NCI-H226 (cell line): ENCODE results near the gene IRF7.

Experiments used
- DNase-seq: peaks from one replicate; pipeline ENCODE4 v3.0.0-alpha.2; 2015

Gene IRF7

DNA sequence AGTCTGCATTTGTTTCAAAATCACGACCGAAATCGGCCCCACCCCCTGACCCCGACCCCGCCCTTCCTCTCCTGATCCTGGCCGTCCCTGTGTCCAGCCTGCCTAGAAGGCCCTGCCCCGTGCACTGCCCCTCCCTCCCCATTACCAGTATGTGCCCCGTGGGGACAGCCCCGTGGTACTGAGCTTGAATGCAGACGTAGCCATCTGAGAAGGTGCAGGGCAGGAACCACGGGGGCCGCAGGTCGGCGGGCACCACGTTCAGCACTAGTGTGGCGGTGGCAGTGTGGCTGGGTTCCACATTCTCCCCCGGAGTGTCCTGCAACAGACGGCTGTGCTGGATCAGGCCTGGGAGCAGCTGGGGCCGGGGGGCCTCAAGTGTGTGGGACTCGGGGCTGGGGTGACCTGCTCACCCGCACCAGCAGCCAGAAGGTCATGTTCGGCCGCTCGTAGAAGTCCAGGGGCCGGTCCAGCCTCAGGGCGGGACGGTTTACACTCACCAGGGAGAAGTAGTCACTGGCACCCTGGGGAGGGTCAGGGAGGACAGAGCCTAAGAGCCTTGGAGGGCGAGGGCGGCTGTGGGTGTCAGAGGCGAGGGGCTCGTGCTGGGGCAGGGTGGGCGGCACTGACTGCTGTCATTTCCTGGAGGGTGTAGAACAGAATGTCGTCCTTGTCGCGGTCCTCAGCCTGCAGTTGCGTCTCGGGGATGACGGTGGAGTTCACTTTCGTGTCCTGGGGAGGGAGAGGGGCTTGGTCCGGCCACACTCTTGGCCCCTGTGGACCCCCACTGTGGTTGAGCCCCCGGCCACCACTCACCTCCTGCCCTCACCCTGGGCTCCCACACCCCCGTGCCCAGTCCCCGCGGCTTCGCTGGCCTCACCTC is 5.4 kb upstream of the IRF7 start:
- DNase-seq = no peak

DNA sequence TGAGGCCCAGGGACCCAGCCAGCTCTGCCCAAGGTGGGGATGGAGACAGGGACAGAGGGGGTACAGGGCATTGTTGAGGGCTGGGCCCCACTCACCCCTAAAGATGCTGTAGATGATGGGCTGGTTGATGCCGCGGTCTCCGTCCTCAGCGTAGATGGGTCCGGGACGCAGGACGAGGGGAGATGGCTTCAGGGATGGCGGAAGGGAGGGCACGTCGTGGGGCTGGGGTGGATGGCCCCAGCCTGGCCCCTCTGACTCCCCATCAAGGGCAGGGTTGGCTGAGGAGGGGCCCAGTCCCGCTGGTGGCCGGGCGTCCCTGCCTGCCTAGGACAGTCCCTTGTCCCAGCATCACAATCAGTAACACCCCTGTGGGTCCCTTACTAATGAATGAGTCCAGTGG is 4.5 kb upstream of the IRF7 start:
- DNase-seq = no peak

DNA sequence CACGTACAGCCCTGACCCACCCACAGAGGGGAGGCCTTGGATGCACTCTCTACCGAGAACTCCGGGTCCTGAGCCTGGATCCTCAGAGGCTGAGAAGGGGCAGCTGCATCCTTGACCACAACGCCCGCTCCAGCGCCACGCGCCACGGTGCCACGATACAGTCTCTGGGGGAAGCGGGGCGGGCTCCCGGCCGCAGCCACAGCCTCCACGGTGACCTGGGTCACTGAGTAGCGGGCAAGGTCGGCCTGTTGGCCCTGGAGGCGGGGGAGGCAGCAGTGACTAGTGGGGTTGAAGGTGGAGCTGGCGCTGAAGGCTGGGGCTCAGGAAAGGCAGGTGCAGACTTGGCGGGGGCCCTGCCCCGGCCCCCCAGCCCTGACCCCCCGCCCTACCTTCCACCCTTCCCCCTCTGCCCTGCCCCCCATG is 3.9 kb upstream of the IRF7 start:
- no peak for DNase-seq

DNA sequence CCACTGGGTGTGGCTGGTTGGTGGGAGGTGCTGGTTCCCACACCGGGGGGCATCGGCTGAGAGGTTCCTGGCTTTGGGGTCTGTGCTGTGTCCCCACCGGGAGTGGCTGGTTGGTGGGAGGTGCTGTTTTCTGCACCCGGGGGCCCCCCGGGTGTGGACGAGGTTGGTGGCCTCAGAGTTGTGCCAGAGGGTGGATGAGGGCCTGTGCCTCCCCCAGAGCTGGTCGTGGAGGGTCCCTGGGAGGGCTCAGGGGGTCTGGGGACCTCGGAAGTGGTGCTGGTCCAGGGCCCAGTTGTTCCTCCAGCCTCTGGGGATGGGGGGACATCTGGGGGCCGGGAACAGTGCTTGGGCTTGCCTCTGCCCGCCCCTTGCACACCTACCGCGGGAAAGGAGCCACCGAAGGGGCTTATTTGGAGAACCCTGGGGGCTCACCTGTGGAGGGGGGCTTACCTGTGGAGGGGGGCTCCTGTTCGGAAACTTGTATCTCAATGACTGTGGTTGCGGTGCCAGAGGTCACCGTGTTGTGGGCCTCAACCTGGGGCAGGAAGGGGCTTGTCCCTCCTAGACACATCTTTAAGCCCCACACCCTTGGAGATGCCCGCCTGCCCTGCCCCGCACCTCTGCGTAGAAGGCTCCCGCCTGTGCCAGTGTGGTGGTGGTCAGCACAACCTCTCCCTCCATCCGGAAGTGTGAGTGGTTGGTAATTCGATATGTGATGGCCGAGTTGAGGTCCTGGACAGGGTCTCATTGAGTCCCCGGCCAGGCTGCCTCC is 3.3 kb upstream of the IRF7 start:
- DNase-seq = no peak

DNA sequence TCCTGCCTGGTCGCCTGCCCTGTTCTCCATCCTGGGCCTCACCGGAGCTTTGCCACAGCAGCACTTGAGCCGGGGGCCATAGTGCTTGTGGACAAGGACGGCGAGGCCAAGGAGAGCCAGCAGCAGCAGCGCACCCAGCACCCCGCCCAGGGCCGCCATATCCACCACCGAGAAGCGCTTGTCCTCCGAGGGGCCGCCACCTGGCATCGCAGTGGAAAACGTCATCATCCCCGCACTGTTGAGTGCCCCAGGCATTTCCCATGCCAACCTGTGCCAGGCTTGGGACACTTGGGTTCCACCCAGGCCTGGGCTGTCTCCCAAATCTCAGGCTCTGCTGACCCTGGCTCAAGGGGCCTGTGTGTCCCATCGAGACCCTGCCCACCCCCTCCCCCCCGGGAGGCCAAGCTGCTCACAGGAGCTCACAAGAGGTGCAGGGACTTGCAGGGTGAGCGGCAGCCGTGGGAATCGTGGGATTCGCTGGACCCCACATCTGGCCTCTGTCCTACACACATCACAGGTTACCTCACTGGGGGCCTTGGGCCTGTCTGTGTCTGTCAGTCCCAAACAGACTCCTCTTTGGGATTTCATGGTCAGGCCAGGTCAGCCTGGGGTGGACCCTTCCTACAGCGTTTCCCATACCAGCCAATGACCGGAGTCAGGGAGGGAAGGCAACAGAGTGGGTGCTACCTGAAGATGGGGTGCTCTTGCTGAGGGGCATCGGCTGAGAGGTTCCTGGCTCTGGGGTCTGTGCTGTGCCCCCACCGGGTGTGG is 2.3 kb upstream of the IRF7 start:
- DNase-seq = no peak

DNA sequence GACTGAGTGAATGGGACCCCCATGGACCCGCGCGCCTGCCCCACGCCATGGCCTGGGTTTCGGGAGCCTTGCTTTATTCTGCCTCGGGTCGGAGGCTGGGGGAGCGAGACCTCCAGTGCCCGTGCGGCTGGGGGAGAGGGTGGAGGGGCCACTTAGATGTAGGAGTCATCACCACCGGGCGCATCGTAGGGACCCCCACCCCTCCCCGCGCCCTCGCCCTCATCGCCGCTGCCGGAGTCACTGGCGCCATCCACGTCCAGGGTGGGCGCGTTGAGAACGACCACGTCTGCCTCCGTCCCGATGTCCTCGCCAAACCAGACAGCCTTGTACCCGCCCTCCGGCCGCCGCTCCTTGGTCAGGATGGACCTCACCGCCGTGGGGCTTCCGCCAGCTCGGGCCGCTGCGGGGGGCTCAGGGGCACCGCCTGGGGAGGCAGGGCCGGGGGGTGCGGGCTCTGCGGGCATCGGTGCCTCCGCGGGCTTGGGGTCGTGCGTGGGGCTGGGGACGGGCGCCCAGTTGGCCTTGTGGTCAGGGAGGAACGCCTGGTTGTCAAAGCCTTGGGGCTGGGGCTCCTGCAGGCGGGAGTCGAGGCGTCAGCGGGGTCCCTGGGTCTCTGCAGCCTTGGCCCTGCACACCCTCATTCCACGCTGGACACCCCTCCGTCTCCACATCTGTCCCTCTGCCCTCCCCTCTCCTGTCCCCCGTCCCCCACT is 1.6 kb upstream of the IRF7 start:
- no peak for DNase-seq

DNA sequence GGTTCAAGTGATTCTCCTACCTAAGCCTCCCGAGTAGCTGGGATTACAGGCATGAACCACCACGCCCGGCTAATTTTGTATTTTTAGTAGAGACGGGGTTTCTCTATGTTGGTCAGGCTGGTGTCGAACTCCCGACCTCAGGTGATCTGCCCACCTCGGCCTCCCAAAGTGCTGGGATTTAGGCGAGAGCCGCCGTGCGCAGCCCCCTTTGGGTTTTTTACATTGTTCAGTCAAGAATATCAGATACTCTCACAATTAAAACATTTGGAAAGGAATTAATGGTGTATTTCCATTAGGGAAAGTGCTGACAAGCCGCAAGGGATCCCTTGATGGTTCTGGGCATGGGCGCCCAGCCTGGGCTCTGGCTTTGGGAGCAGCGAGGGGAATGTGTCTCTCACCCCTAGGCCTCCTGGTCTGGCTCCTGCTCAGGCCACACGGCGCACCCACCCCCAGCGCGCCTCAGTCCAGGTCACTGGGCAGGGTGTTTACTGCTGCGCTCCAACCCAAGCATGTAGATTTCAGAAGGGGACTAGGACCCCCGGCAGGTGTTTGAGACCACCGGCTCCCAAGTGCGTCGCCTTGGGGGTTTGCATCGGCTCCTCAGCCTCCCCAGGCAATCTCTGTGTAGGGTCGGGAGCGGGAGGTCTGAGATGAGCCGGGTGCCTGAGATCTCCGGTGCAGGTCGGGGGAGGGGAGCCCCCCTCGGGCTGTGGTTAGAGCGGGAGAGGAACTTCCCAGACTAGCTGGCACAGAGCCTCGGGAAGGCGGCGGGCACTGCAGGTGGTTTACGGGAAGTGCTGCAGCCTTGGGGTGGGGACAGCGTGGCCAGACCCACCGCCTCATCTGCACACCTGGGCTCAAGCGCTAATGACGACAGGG is 809 bp upstream of the IRF7 start:
- DNase-seq = no peak

DNA sequence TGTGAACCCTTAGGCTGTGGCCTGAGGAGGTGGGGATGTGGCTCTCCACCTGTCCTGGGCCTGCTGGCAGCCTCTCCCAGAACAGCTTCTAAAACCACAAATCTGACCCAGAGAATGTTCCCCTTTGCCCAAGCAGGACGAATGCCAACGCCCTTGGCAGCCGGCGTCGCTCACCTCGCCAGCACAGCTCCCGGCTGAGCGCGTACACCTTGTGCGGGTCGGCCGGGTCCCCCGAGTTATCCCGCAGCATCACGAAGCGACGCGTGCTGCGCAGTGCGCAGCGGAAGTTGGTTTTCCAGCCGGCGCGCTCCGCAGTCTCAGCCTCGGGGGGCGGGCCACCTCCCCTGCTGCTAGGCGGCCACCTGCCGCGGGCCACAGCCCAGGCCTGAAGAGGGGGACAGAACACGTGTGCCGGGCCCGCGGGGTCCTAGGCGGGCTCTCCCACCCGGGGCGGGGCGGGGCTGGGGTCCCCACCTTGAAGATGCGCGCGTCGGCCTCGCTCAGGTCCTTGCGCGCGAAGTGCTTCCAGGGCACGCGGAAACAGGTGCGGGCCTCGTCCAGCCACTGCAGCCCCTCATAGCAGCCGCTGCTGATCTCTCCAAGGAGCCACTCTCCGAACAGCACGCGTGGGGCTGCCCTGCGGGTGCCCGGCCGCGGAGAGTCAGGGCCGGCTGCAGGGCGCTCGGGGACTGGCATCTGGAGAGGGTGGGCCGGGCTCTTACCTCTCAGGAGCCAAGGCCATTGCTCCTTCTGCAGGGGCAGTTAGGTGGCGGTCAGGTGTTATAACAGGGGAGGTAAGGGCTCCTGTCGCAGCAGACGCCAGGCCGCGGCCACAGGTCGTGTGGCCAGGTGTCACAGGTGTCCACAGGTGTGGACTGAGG is 887 bp downstream of the IRF7 start:
- no peak for DNase-seq

DNA sequence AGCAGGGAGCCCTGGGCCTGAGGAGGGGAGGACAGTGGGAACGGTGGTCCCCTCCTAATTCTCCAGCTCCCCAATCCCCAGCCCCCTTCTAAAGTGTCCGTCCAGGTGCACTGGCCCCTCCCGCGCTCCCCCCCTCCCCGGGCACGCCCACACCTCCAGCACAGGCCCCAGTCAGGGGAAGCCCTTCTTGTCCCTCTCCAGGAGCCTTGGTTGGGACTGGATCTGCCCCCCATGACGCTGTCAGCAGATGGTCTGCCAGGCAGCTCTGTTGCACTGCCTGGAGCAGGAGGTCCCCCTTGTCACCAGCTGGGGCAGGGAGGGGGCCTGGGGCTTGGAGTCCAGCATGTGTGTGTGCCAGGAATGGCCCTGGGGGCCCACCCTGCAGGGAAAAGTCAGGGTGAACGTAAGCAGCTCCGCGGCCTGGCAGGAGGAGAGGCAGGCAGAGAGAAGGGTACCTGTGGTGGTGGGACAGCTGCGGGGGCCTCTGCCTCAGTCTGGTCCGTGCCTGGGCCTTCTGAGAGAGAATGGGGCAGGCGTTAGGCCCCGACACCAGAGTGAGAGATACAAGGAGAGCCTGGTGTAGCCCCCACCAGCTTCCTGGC is 1.6 kb downstream of the IRF7 start:
- DNase-seq = no peak

DNA sequence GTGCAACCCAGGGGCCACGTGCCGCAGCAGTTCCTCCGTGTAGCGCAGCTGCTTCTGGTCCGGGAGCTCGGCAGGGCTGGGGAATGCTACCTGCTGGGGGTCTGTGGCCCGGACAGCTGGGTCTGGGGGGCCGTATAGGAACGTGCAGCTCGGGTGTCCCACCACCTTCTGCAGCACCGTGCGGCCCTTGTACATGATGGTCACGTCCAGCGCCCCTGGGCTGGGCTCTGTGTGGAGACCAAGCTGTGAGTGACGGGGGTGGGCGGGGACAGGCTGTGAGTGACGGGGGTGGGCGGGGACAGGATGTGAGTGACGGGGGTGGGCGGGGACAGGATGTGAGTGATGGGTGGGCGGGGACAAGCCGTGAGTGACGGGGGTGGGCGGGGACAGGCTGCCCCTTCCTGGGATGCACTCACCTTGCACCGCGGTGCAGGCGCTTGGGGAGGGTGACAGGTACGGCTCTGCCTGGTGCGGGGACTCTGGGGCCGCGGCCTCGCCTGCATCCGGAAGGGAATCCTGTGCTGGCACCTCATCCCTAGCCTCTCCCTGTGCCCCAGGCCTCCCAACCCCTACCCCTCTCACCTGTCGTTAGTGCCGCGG is 2.3 kb downstream of the IRF7 start:
- peak; percentile 18 for DNase-seq

DNA sequence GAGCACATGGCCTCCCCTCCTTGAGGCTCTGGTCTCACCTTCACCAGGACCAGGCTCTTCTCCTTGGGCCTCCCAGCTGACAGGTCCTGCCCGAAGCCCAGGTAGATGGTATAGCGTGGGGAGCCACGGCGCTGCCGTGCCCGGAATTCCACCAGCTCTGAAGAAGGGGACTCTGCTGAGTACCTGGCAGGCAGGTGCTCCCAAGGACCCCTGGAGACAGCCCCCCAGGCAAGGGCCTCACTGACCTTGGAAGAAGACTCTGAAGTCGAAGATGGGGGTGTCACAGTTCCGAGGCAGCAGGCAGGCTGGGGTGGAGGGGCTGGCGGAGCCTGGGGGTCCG is 2.8 kb downstream of the IRF7 start:
- DNase-seq = no peak

DNA sequence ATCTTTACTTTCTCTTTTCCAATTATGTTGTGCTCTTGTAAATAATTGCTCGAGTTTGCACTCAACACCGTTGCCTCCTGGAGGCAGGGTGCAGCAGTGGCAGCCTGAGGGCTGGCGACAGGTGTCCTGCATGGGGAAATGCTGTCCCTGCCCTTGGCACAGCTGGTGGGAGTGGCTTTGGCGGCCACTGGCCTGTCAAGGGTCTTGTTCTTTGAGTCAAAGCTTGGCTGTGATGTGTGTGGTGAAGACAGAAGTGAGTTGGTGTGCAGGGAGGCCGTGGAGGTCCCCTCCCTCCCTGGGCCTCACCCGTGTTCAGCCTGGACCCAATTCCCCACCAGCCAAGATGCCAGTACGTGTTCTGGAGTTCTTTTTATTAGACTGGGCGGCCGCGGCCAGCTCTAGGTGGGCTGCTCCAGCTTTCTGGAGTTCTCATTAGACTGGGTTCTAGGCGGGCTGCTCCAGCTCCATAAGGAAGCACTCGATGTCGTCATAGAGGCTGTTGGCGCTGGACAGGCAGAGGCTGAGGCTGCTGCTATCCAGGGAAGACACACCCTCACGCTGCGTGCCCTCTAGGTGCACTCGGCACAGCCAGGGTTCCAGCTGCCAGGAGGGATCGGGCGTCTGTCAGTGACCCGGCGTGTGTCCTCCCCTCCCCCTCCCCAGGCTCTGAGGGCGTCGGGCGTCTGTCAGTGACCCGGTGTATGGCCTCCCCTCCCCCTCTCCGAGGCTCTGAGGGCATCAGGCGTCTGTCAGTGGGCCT is 3.4 kb downstream of the IRF7 start:
- DNase-seq = peak; percentile 16

DNA sequence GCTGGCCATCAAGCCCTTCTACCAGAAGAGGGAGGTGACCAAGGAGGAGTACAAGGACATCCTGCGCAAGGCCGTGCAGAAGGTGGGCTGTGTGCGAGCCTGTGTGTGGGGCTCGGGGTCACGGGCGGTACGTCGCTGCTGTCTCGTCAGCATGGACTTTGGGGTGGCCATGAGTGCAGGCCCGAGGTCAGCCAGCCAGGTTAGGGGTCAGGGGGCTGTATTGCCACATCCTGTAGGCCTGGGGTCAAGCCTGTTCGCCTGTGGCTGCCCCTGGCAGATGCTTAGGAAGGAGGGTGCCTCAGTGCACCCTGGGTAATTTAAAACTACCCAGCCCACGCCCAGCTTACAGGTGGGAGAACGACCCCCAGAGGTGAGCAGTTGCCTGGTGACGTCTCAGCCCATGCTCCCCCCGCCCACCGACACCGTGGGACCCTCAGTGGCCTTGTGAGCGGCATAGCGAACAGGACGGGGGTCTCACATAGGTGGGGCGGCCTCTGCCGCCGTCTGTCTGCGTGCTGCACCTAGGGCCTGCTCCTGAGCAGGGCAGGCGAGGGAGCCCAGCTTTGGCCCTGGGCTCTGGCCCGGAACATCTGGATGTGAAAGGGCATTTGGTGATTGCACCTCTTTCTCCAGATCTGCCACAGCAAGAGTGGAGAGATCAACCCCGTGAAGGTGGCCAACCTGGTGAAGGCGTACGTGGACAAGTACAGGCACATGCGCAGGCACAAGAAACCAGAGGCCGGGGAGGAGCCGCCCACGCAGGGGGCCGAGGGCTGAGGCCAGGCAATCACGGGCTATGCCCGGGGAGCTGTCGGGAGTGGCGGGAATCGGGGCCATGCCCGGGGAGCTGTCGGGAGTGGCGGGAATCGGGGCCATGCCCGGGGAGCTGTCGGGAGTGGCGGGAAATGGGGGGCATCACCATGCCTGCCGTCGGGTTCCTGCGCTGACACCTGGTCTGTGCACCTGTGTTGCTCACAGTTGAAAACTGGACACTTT is 4.5 kb downstream of the IRF7 start:
- DNase-seq = no peak

DNA sequence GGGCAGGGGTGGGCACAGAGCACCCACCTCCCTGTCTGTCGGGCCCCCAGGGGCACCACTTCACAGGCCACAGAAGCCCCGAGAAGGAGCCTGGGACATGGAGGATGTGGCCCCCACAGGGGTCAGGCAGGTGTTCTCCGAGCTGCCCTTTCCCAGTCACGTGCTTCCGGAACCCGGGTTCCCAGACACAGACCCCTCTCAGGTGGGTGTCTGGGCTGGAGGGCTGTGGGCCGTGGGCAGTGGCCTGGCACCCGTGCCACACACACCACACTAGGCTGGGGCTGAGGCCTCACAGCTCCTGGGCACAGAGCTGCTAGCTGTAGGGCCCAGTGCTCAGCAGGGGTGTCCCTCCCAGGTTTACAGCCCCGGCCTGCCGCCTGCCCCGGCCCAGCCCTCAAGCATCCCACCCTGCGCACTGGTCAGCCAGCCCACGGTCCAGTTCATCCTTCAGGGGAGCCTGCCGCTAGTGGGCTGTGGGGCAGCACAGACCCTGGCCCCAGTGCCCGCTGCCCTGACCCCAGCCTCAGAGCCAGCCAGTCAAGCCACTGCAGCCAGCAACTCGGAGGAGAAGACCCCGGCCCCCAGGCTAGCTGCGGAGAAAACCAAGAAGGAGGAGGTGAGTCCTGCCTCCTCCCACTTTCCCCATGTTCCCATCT is 5.5 kb downstream of the IRF7 start:
- no peak for DNase-seq

DNA sequence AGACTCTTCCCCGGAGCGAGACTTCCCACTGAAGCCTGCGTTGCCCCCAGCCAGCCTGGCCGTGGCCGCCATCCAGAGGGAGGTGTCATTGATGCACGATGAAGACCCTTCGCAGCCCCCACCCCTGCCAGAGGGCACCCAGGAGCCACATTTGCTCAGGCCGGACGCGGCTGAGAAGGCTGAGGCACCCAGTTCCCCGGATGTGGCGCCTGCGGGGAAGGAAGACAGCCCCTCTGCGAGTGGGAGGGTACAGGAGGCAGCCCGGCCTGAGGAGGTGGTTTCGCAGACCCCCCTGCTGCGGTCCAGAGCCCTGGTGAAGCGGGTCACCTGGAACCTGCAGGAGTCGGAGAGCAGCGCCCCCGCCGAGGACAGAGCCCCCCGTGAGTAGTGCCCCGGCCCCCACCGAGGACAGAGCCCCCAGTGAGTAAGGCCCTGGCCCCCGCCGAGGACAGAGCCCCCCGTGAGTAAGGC is 6.4 kb downstream of the IRF7 start:
- no peak for DNase-seq

DNA sequence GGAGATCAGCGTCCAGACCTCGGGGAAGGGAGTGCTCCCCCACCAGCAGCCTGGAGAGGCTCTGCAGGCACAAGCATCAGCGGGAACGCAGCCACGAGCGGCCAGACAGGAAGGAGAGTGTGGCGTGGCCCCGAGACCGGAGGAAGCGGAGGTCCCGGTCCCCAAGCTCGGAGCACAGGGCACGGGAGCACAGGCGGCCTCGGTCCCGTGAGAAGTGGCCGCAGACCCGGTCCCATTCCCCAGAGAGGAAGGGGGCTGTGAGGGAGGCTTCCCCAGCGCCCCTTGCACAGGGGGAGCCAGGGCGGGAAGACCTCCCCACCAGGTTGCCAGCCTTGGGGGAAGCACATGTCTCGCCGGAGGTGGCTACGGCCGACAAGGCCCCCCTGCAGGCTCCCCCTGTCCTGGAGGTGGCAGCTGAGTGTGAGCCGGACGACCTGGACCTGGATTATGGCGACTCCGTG is 6.9 kb downstream of the IRF7 start:
- DNase-seq = no peak
